GM12874 (cell line): Measurements from ENCODE around the gene TBC1D10A.

ENCODE experiments used
- TF ChIP-seq, protein P1 (sequence below): IDR thresholded peaks from 2 replicates; pipeline ENCODE4 v1.5.1; 2011; ENCODE audit warnings: low read depth, mild to moderate bottlenecking, control low read depth, low read length, moderate library complexity; ENCODE audit not compliant: insufficient read depth

TBC1D10A gene

DNA sequence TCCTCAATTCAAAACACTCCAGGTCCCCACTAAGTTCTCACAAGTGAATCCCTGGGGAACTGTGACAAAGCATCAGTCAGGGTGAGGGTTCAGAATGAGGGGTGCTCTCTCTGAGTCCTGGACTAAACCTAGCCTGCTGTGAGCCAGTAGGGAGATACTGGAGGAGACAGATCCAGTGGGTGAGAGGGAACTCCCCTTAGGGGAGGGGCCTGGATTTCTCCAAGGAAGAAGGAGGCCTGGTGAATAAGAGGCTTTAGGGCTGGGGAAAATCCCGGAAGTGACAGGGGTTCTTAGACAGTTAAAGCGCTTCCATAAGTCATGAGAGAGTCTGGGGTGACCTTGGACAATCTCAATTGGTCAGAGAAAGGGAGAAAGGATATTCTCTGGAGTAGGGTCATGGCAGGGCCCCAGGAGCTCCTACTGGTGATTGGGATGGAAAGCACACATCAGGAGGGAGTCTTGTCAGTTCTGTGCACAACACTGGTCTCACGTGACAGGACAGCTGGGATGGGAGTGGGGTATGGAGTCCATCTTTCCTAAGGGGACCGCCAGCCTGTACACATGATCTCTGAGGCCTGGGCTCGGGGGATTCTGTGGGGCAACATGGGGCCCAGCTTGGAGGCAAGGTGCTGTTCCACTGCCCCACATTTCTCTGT lies 1.5 kb downstream of the TBC1D10A start:
- TF ChIP-seq, protein P1, sequence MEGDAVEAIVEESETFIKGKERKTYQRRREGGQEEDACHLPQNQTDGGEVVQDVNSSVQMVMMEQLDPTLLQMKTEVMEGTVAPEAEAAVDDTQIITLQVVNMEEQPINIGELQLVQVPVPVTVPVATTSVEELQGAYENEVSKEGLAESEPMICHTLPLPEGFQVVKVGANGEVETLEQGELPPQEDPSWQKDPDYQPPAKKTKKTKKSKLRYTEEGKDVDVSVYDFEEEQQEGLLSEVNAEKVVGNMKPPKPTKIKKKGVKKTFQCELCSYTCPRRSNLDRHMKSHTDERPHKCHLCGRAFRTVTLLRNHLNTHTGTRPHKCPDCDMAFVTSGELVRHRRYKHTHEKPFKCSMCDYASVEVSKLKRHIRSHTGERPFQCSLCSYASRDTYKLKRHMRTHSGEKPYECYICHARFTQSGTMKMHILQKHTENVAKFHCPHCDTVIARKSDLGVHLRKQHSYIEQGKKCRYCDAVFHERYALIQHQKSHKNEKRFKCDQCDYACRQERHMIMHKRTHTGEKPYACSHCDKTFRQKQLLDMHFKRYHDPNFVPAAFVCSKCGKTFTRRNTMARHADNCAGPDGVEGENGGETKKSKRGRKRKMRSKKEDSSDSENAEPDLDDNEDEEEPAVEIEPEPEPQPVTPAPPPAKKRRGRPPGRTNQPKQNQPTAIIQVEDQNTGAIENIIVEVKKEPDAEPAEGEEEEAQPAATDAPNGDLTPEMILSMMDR: no peak

DNA sequence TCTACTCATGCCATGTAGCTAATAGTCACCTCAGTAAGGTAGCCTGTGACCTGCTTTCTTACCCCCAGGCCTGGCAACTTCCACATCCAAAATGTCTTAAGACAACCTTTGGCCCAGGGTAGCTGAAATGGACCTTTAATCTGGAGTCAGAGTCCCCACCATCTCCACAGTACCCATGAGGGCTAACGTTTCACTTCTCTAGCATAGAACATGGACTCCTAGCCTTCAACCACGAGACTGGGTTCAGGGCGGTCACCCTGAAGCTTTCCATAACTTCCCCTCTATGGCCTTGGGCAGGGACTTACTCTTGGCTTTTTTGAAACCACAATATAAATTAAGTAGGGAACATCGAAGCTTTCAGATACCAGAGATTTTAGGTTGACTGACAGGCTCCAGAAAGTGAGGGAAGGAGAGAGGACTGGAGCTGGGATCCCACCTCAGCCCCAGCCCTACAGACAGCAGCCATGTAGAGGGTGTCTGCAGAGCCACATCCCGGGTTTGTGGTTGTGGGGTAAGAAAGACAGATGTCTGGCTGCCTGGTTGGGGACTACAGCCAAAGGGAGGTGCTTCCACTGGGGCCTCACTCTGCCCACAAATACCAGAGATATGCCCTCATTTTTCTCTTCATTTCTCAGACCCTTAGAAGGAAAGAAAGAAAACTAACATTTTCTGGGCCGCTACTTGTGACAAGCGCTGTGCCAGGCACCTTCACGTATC lies 2.6 kb downstream of the TBC1D10A start:
- TF ChIP-seq, protein P1: no peak

DNA sequence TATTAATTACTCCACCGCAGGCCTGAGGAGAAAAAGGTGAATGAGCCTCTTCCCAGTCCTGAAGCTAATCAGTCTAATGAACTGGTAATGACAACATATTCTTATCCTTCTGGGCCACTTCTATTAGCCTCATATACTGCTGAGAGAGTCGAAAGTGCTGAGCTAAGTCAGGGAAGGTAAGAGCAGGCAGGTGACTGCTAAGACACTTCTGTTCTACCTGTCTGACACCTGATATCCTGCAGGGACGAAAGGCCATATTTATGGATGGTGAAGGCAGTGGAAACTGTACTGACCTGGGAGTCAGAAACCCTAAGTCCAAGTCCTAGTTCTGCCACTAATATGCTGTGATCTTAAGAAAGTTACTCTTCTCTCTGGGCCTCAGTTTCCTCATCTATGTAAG lies 3.5 kb downstream of the TBC1D10A start:
- TF ChIP-seq, protein P1: no peak

DNA sequence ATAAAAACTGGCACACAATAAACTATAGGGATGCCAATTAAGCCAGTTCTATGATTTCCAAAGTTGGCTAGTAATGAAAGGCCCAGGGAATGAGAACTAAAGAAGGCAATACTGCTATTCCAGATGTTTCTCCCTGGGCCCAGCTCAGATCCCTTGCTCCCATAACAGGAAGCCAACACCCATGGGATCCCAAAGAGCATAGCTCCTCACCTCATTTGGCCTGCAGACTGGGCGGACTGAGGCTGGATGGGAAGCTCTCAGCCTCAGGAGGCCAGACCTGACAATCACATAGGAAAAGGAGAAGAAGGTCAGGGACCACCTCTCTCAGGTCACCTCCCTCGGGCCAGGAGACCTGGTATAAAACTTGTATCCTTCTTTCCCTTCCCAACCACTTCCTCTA lies 5.3 kb downstream of the TBC1D10A start:
- TF ChIP-seq, protein P1: no peak

DNA sequence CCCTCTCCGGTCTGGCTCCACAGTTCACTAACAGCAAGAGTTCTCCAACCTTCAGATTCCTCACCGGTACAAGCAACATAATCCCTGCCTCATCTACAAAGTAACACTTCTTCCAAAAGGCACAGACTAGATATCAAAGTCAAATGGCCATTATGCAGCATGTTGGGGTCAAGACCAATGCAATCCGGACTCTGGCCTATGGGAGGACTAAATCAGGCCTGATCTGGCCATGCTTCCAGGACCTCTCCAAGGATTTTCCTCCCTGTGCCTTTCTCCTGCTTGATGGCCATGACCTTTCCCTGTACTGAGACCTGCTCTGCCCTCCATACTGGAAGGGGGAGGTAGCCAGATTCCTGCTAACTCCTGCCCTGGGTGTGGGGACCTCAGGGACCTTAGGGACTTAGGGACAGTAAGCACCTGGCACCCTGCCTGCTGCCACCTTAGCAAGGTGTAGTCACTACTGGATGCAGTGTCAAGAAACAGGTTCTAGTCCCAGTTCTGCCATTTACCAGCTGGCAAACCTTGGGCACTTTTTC lies 6.7 kb downstream of the TBC1D10A start:
- TF ChIP-seq, protein P1: no peak

DNA sequence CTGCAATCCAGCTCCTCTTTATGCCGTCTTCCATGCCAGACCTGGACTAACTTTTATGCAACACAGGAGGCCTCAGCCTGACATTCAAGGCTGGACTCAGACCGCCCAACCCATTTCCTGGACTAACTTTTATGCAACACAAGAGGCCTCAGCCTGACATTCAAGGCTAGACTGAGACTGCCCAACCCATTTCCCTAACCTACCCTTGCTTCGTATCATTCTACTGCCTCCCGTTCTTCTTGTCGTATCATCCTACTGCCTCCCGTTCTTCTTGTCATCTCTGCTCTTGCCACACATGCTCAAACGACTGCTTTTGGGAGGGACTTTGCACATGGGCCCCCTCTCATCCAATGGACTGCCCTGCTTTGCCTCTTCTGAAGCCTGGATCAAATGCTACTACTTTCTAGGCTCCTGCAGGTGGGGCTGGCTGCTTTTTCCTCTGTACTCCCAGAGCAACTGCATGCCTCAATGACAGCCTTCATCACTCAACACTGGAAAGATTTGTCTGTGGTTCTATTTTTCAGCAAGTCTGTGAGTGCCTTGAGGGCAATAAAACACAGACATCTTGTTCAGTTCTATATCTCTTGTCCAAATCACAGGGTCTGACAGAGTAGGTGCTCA lies 7.8 kb downstream of the TBC1D10A start:
- TF ChIP-seq, protein P1: no peak

DNA sequence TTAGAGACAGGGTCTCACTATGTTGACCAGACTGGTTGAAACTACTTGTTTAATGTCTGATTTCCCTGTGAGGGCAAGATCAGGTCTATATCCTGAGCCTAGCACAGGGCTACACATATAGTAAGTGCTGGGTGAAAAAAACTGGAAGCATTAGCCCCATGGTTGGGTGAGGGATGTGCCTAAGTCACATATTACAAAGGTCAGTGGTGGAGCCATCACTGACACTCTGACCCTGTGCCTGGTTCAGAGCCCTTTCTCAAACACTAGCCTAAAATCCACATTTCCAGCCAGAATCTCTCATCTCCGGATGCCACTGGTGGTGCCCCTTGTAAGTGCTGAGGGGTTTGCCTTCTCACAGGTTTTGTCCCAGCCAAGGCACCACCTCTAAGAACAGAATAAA lies 9.0 kb downstream of the TBC1D10A start:
- TF ChIP-seq, protein P1: no peak
